ENCODE measurements around the gene MASP1.

DNA sequence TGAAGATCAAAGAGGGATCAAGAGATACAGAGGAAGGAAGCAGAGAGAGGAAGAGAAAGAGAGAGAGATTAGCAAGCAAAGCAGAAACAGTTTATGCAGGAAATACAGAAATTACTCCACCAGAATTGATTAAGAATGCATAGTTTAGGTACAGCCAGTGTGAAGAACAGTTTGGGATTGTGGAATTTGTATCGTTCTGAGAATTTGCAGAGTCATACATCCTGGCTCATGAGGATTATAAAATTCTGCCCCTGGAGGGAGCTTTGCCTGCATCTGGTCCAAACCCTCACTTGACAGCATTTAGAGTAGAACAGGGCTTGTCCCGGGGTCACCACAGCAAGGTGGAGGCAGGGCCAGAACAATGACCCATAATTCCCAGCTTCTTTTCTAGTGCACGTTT, 44.1 kb downstream of the MASP1 start:
- TF ChIP-seq CTCF (conservative IDR thresholded peaks at IDR 0.05; ENCODE audit: low read length) = no peak
- TF ChIP-seq EZH2phosphoT487 (IDR thresholded peaks at IDR 0.05; ENCODE audit: borderline replicate concordance, low read depth, low read length) = no peak

All from OCI-LY7 (cell line).